Right atrium auricular region (tissue), 2 donors: ENCODE measurements around the gene TTI1. TPM values are rescaled to one million over a fixed set of nuclear protein-coding genes. Genes with fewer than 3 reads are reported as not detected.
A peak's percentile ranks its signal among the peaks of the same experiment; 100 is the strongest.

Source experiments
- DNase-seq: peaks from one replicate; pipeline ENCODE4 v3.0.0-alpha.2; 2019; ENCODE audit warnings: low spot score
- H3K27ac ChIP-seq, 2 donors: fragments of 200-600 bp; sonication (generic); 1 replicate in 1 of 2; 2 replicates in 1 of 2; pipeline ENCODE4 v1.5.1; 2016 to 2019
- H3K27me3 ChIP-seq, 2 donors: fragments of 200-600 bp; sonication (generic); one replicate each; pipeline versions ENCODE4 v1.5.1 to v1.6.0; 2017 to 2019
- H3K36me3 ChIP-seq: fragments of 200-600 bp; sonication (generic); one replicate; pipeline ENCODE4 v1.5.1; 2016
- H3K4me1 ChIP-seq, 2 donors: fragments of 200-600 bp; sonication (generic); one replicate each; pipeline versions ENCODE4 v1.5.1 to v1.6.0; 2017 to 2019
- H3K4me3 ChIP-seq, 2 donors: fragments of 200-600 bp; sonication (generic); 1 replicate in 1 of 2; 2 replicates in 1 of 2; pipeline ENCODE4 v1.5.1; 2017 to 2019; ENCODE audit warnings: mild to moderate bottlenecking in 1 of 2, moderate library complexity in 1 of 2
- H3K9me3 ChIP-seq, 2 donors: fragments of 200-600 bp; sonication (generic); one replicate each; pipeline ENCODE4 v1.5.1; 2019
- CTCF ChIP-seq, 2 donors: fragments of 200-600 bp; sonication (generic); IDR thresholded peaks; one replicate each; pipeline ENCODE4 v1.5.1; 2019; ENCODE audit warnings: antibody characterized with exemption in 2 of 2
- total RNA-seq, 2 donors: library from RNA; depleted of rRNA; stranded (reverse); fragments of >200 nt; gene quantifications; one replicate each; pipeline ENCODE4 v1.1.0, GENCODE V29; 2016

TTI1 gene
- total RNA-seq, 2 donors from 2014 or later = 10.8 to 11.5 TPM

DNA sequence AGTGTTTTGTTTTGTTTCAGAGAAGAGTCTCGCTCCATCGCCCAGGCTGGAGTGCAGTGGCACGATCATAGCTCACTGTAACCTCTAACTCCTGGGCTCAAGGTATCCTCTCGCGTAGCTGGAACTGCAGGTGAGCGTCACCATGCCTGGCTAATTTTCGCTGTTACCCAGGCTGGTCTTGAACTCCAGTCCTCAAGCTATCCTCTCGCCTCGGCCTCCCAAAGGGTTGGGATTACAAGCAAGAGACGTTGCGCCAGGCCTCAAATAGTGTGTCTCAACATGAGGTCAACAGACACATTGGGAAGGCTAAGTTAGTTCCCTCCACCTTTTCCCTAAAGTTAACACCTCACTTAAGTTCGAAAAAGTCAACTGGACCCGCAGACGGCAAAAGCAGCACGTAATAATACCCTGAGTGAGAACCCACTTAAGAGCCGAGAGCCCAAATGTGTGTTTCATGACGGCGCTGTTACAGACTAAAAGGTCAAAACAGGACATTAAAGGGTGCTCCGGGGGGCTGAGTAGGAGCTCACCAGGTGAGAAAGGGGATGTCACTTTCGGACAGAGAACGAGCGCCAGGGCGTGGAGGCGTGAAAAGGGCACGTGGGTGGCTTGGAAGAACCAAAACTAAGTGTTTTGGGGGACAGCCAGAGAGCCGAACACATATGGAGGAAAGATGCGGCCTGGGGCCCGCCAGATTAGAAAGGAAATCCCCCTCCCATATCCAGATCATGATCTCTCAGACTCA lies 499 bp downstream of the TTI1 start:
- H3K27ac ChIP-seq = peak overlapping the region; percentile 93 to 94
- DNase-seq = no peak
- no peaks in the 10 kb centered on the region for H3K36me3 ChIP-seq
- H3K27me3 ChIP-seq = no peaks in the 10 kb centered on the region
- no peak for TF ChIP-seq CTCF (IDR thresholded peaks at IDR 0.05)
- H3K4me1 ChIP-seq = peaks cover 0 to 41% of the 10 kb centered on the region in 2 donors
- peak overlapping the region; percentile 81 to 82 for H3K4me3 ChIP-seq
- H3K9me3 ChIP-seq = no peaks in the 10 kb centered on the region

DNA sequence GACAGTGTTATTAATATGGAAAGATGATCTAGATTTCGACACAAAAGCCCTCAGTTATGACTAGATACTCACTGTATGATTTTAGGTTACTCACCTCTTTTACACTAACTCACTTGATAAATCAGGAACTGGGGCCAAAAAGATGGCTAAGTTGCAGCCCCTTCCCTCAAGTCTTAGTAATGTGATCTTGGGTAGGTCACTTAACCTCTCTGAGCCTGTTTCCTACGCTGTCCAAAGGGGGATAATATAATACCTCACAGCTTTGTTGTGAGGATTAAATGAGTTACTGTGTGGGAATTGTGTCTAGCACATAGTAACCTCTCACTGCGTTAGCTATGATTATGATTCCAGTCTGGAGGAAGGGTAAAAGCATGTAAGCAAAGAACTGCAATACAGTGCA lies 1.3 kb downstream of the TTI1 start:
- peak overlapping the region in 1 of 2 donors; percentile 82 for H3K4me3 ChIP-seq
- no peaks in the 10 kb centered on the region for H3K9me3 ChIP-seq
- no peak overlapping the region for H3K27ac ChIP-seq
- TF ChIP-seq CTCF (IDR thresholded peaks at IDR 0.05) = no peak
- H3K4me1 ChIP-seq = peaks cover 0 to 38% of the 10 kb centered on the region in 2 donors
- no peaks in the 10 kb centered on the region for H3K27me3 ChIP-seq
- DNase-seq = no peak
- H3K36me3 ChIP-seq = no peaks in the 10 kb centered on the region

DNA sequence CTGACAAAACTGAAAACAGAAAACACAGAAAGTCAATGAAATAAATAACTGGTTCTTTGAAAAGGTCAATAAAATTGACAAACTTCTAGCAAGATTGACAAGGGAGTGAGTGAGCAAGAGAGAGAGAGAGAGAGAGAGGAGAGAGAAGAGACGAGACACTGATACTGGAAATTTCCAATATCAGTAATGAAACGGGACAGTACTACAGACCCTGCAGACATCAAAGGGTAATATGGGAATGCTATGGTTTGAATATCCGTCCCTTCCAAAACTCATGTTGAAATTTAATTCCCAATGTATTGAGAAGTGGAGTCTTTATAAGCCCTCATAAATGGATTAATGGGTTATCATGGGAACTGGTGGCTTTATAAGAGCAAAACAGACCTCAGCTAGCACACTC lies 3.8 kb downstream of the TTI1 start:
- H3K27me3 ChIP-seq = no peaks in the 10 kb centered on the region
- H3K27ac ChIP-seq = no peak overlapping the region
- H3K9me3 ChIP-seq = no peaks in the 10 kb centered on the region
- no peak for DNase-seq
- no peak for TF ChIP-seq CTCF (IDR thresholded peaks at IDR 0.05)
- H3K36me3 ChIP-seq = peaks cover 4% of the 10 kb centered on the region
- no peak overlapping the region for H3K4me3 ChIP-seq
- H3K4me1 ChIP-seq = peaks cover 0 to 15% of the 10 kb centered on the region in 2 donors

DNA sequence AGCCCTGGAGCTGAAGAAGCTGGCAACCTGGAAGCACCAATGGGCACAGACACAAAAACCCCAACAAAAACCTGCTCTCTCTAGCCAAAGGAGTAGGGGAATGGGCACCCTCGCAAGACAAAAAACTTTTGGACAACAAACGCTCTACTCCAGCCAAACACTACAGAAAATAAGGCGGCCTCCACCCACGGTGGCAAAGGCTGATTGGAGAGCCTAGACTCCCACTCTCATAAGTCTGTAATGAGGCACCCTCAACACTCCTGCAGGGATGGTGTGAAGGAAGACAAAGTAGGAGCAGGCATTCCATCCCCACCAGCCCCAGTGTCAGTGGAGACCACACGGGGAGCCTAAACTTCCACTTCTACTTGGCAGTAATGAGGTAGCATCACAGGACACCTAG lies 8.8 kb downstream of the TTI1 start:
- Histone ChIP-seq H3K27ac (no peak overlapping the region), H3K36me3 (peaks cover 4% of the 10 kb centered on the region), H3K4me3 (no peak overlapping the region)

DNA sequence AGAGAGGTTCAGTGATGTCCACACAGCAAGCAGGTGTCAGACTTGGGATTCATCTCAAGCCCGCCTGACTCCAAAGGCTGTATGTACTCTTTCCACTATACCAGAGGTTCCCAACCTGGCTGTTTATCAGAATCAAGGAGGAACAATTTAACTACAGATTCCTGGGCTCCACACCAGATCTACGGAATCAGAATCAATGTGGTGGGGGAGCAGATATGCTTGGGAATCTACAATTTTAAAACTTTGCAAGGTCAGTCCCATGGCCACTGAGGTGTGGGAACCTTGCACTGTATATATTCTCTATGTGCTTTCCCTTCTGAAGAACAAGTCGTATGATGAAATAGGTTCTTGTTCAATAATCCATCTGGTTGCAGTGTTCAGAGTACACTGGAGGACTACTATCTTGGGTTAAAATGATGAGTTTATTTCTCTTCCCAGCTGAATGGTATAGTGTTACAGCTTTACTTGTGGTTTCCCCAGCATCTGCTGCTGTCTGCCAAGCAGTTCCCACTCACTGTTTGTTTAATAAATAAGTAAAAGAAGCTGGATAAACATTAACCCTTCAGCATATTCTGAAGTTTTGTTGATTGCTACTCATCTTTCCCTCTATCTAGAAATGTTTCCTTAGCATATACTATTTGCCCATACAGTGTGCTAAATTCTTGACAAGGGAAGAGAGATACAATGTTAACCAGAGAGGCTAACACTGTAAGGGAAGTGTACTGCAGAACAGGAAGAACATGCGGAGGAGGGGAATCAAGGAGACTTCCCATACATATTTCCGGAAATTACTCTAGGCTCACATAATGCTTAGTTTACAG lies 9.9 kb downstream of the TTI1 start:
- no peaks in the 10 kb centered on the region for H3K27me3 ChIP-seq
- H3K4me3 ChIP-seq = no peak overlapping the region
- H3K4me1 ChIP-seq = peaks cover 0 to 11% of the 10 kb centered on the region in 2 donors
- H3K9me3 ChIP-seq = peaks cover 0 to 5% of the 10 kb centered on the region in 2 donors
- DNase-seq = no peak
- H3K27ac ChIP-seq = no peak overlapping the region
- peaks cover 10% of the 10 kb centered on the region for H3K36me3 ChIP-seq
- no peak for TF ChIP-seq CTCF (IDR thresholded peaks at IDR 0.05)

More for the DNA sequence above, 8.8 kb downstream of the TTI1 start:
- Histone ChIP-seq H3K4me1 (peaks cover 0 to 11% of the 10 kb centered on the region in 2 donors), H3K9me3 (no peaks in the 10 kb centered on the region), H3K27me3 (no peaks in the 10 kb centered on the region)
- DNase-seq = no peak
- no peak for TF ChIP-seq CTCF (IDR thresholded peaks at IDR 0.05)
